T-helper 1 cell treated with Interleukin-12 subunit alpha and Interleukin-12 subunit beta and Interleukin-4 antibody, amounts not matched to agents 30 μg/mL and 1 μg/mL, for 36 hours (primary cell): Measurements from ENCODE around the gene CTNND2.
"Not testable (repeated sequence)": the region's sequence is repeated elsewhere in the genome, so short reads cannot be mapped to it uniquely, and the experiment has no call there.

Experiments
- H3K27ac Mint-ChIP-seq: one replicate; pipeline ENCODE4 v1.8.0; 2021; ENCODE audit warnings: mild to moderate bottlenecking, mixed read lengths
- H3K27me3 Mint-ChIP-seq: one replicate; pipeline ENCODE4 v1.8.0; 2021; ENCODE audit warnings: low read depth, mixed read lengths
- H3K36me3 Mint-ChIP-seq: one replicate; pipeline ENCODE4 v1.8.0; 2021; ENCODE audit warnings: low read depth, mixed read lengths
- H3K4me1 Mint-ChIP-seq: one replicate; pipeline ENCODE4 v1.8.0; 2021; ENCODE audit warnings: low read depth, mixed read lengths
- H3K4me3 Mint-ChIP-seq: one replicate; pipeline ENCODE4 v1.8.0; 2021; ENCODE audit warnings: mild to moderate bottlenecking, moderate library complexity, mixed read lengths
- H3K9me3 Mint-ChIP-seq: one replicate; pipeline ENCODE4 v1.8.0; 2021; ENCODE audit warnings: mixed read lengths

The CTNND2 gene

GRCh38 chr5:11030671-11031070, 873.6 kb downstream of the CTNND2 start:
- Mint-ChIP-seq H3K4me3 (no peak overlapping the region), H3K27ac (no peak overlapping the region), H3K9me3 (peaks cover 8% of the 10 kb centered on the region), H3K36me3 (no peaks in the 10 kb centered on the region), H3K4me1 (no peaks in the 10 kb centered on the region), H3K27me3 (no peaks in the 10 kb centered on the region)

GRCh38 chr5:11027660-11028059, 876.6 kb downstream of the CTNND2 start:
- Mint-ChIP-seq H3K4me3 (no peak overlapping the region), H3K27me3 (no peaks in the 10 kb centered on the region), H3K4me1 (no peaks in the 10 kb centered on the region), H3K27ac (no peak overlapping the region), H3K9me3 (peaks cover 8% of the 10 kb centered on the region), H3K36me3 (no peaks in the 10 kb centered on the region)

GRCh38 chr5:11026543-11026942, 877.7 kb downstream of the CTNND2 start:
- H3K27me3 Mint-ChIP-seq, result no peaks in the 10 kb centered on the region
- no peak overlapping the region for H3K4me3 Mint-ChIP-seq
- no peak overlapping the region for H3K27ac Mint-ChIP-seq
- no peaks in the 10 kb centered on the region for H3K4me1 Mint-ChIP-seq
- peaks cover 8% of the 10 kb centered on the region for H3K9me3 Mint-ChIP-seq
- H3K36me3 Mint-ChIP-seq, result no peaks in the 10 kb centered on the region

GRCh38 chr5:11023945-11024344, 880.3 kb downstream of the CTNND2 start:
- Mint-ChIP-seq H3K27me3 (no peaks in the 10 kb centered on the region), H3K9me3 (no peaks in the 10 kb centered on the region), H3K36me3 (no peaks in the 10 kb centered on the region), H3K27ac (no peak overlapping the region), H3K4me1 (no peaks in the 10 kb centered on the region), H3K4me3 (no peak overlapping the region)

GRCh38 chr5:11013793-11014192, 890.5 kb downstream of the CTNND2 start:
- Mint-ChIP-seq H3K9me3 (no peaks in the 10 kb centered on the region), H3K27ac (no peak overlapping the region), H3K27me3 (no peaks in the 10 kb centered on the region), H3K4me1 (no peaks in the 10 kb centered on the region), H3K36me3 (no peaks in the 10 kb centered on the region), H3K4me3 (no peak overlapping the region)

- H3K4me3 Mint-ChIP-seq, result no peak overlapping the region
- H3K4me1 Mint-ChIP-seq, result no peaks in the 10 kb centered on the region
- H3K27ac Mint-ChIP-seq, result no peak overlapping the region
- H3K27me3 Mint-ChIP-seq, result no peaks in the 10 kb centered on the region
- H3K36me3 Mint-ChIP-seq, result no peaks in the 10 kb centered on the region
- H3K9me3 Mint-ChIP-seq, result no peaks in the 10 kb centered on the region
Observed at GRCh38 chr5:11012295-11012694, 892.0 kb downstream of the CTNND2 start.

- no peaks in the 10 kb centered on the region for H3K27me3 Mint-ChIP-seq
- H3K9me3 Mint-ChIP-seq, result no peaks in the 10 kb centered on the region
- H3K27ac Mint-ChIP-seq, result no peak overlapping the region
- no peaks in the 10 kb centered on the region for H3K36me3 Mint-ChIP-seq
- H3K4me1 Mint-ChIP-seq, result no peaks in the 10 kb centered on the region
- no peak overlapping the region for H3K4me3 Mint-ChIP-seq
Observed at GRCh38 chr5:11010429-11011210, 893.6 kb downstream of the CTNND2 start.

- Mint-ChIP-seq H3K27ac (no peak overlapping the region), H3K4me3 (no peak overlapping the region), H3K27me3 (no peaks in the 10 kb centered on the region), H3K36me3 (no peaks in the 10 kb centered on the region), H3K4me1 (no peaks in the 10 kb centered on the region), H3K9me3 (no peaks in the 10 kb centered on the region)
Observed at GRCh38 chr5:11009576-11009975, 894.7 kb downstream of the CTNND2 start.

- Mint-ChIP-seq H3K4me3 (no peak overlapping the region), H3K9me3 (no peaks in the 10 kb centered on the region), H3K4me1 (no peaks in the 10 kb centered on the region), H3K27me3 (peaks cover under 1% of the 10 kb centered on the region), H3K27ac (no peak overlapping the region), H3K36me3 (no peaks in the 10 kb centered on the region)
Observed at GRCh38 chr5:11007269-11007870, 896.9 kb downstream of the CTNND2 start.

- not testable (repeated sequence) for H3K9me3 Mint-ChIP-seq, H3K36me3 Mint-ChIP-seq, H3K4me1 Mint-ChIP-seq, H3K4me3 Mint-ChIP-seq, H3K27ac Mint-ChIP-seq, H3K27me3 Mint-ChIP-seq
Observed at GRCh38 chr5:11004523-11004922, 899.7 kb downstream of the CTNND2 start.

GRCh38 chr5:11000515-11001353, 903.5 kb downstream of the CTNND2 start:
- H3K9me3 Mint-ChIP-seq, result no peaks in the 10 kb centered on the region
- H3K4me3 Mint-ChIP-seq, result no peak overlapping the region
- no peaks in the 10 kb centered on the region for H3K36me3 Mint-ChIP-seq
- H3K4me1 Mint-ChIP-seq, result no peaks in the 10 kb centered on the region
- H3K27me3 Mint-ChIP-seq, result peaks cover 3% of the 10 kb centered on the region
- no peak overlapping the region for H3K27ac Mint-ChIP-seq

GRCh38 chr5:10999714-11000113, 904.5 kb downstream of the CTNND2 start:
- H3K4me3 Mint-ChIP-seq, result no peak overlapping the region
- no peak overlapping the region for H3K27ac Mint-ChIP-seq
- H3K4me1 Mint-ChIP-seq, result no peaks in the 10 kb centered on the region
- peaks cover 3% of the 10 kb centered on the region for H3K27me3 Mint-ChIP-seq
- no peaks in the 10 kb centered on the region for H3K9me3 Mint-ChIP-seq
- H3K36me3 Mint-ChIP-seq, result no peaks in the 10 kb centered on the region

- Mint-ChIP-seq H3K27me3 (no peaks in the 10 kb centered on the region), H3K36me3 (no peaks in the 10 kb centered on the region), H3K4me3 (no peak overlapping the region), H3K27ac (no peak overlapping the region), H3K9me3 (no peaks in the 10 kb centered on the region), H3K4me1 (no peaks in the 10 kb centered on the region)
Observed at GRCh38 chr5:10995891-10996290, 908.4 kb downstream of the CTNND2 start.

- Mint-ChIP-seq H3K36me3 (no peaks in the 10 kb centered on the region), H3K4me1 (no peaks in the 10 kb centered on the region), H3K27ac (no peak overlapping the region), H3K27me3 (no peaks in the 10 kb centered on the region), H3K9me3 (no peaks in the 10 kb centered on the region), H3K4me3 (no peak overlapping the region)
Observed at GRCh38 chr5:10994091-10994986, 909.9 kb downstream of the CTNND2 start.
